D341Med (cell line): ENCODE results near the gene ACAA1.
"Not testable (repeated sequence)": the region's sequence is repeated elsewhere in the genome, so short reads cannot be mapped to it uniquely, and the experiment has no call there.

Experiments
- DNase-seq: peaks from one replicate; pipeline ENCODE4 v3.0.0; 2012; ENCODE audit warnings: low spot score

ACAA1 gene

DNA sequence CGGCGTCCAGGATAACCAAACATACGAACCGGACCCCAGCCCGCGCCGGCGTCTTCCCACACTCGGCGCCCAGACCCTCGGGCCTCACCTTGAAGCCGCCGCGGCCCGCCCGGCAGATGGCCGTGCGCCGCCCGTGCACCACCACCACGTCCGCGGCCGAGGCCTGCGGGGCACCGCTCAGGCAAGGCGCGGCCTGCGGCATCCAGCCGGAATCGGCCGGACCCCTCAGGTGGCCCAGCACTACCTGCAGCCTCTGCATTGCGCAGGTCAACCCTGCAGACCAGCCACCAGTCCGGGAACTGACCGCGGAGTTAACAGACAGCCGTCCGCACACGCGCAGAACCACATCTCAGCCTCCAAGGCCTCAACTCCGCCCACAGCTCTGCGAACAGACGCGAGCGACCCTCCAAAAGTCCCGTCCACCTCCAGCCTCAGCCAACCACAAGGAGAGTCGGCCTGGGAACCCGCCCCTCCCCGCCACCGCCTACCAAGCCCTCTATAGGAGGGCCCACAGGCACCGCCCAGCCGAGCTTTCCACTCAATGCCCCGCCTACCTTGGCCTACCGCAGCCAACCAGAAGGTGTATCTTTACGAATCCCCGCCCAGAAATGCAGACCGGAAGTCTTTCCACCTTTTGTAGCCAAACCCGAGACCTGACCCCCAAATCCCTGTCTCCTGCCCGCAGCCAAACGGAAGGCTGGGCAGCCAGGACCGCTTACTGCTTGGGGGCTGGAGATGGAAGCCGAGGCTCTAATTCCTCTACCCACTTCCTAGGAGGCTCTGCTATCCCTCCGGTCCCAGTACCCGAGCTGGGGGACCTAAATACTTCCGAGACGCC, at the start of gene ACAA1:
ACAA1 (minus strand) TSS at position 351 of the 838 bp plus-strand sequence; CDS start at position 259, 92 bp downstream.
- peak; percentile 98 for DNase-seq

DNA sequence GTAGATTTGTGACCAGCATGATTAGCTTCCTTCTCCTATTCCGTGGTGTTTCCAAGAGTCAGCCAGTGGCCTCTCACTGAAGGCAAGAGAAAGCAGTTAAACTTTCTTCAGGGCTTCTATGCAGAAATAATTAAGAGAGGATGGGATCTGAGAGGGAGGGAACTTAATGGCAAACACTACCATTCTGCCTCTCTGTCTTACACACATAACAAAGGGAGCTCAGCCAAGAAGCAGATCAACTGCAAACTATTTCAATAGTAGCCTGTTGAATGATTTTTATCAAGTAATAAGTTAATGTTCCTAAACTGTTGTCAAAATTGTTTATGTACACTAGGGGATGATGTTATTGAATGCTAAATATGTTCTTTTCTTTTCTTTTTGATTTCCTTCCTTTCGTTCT, 40.3 kb upstream of the ACAA1 start:
- no peak for DNase-seq

GRCh38 chr3:38173834-38174418, 37.0 kb upstream of the ACAA1 start:
- no peak for DNase-seq

- DNase-seq, result no peak
These were observed 34.7 kb upstream of the ACAA1 start for GRCh38 chr3:38171622-38172021.

GRCh38 chr3:38170722-38171121, 33.8 kb upstream of the ACAA1 start:
- no peak for DNase-seq

- DNase-seq, result no peak
These were observed 32.0 kb upstream of the ACAA1 start for GRCh38 chr3:38169027-38169317.

DNA sequence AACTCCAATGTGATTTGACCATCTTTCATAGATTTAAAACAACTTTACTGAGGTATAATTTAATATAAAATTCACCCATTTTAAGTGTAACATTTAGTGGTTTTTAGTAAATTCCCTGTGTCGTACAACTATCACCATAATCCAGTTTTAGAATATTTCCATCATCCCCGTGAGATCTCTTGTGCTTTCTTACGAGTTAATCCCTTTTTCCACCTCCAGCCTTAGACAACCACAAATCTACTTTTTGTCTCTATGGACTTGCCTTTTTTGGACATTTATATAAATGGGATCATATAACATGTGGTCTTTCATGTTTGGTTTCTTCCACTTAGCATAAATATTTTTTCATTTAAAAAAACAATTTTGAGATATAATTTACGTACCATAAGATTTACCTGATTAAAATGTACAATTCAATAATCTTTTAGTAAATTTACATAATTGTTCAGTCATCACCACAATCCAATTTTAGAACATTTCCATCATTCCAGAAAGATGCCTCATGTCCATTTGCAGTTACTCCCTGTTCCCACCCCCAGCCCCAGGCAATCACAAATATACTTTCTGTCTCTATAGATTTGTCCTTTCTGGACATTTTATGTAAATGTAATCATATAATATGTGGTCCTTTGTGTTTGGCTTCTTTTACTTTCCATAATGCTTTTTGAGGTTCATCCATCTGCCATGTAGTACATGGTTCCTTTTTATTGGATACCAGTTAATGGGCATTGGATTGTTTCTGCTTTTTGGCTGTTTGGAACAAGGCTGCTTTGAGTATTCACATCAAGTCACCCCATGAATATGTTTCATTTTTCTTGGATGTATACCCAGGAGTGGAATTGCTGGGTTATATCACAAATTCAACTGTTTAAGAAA, 31.5 kb upstream of the ACAA1 start:
- DNase-seq, result no peak

GRCh38 chr3:38167591-38167990, 30.7 kb upstream of the ACAA1 start:
- DNase-seq, result no peak

GRCh38 chr3:38165722-38166387, 28.9 kb upstream of the ACAA1 start:
- peak; percentile 52 for DNase-seq

DNA sequence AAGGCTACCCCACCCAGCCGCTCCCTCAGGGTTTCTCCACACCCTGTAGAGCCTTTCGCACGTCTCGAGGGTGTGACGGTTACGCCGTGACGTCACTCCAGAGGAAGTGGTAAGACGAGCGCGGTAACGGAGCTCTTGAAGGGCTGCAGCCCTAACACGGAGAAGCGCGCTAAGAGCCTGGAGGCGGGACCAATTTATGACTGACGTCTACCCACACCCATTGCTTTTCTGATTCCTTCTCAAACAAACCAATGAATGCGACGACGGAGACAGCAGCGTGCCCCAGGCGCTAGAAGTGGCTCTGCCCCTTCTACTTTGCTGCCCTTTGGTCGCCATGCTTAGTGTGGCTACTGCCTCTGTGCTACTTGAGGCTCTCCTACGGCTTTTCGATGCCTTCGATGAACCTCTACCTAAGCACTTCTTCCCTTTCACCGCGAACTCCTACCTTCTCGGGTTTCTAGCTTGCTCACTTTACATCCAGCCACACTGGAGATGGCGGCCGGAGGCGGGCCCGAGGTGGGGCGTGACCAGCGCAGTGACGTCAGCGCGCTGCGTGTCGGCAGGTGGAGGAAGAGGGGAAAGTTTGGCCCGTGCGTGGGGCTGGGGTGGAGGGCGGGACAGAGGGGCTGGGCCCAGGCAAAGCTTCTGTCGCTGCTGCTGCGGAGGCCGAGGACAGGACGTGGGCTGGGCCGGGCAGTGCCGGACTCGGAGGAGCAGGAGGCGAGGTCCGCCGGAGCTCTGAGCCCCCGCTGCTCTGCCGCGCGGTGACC, 28.2 kb upstream of the ACAA1 start, which contains the start of gene OXSR1:
OXSR1 (plus strand) TSS at position 586 of the 770 bp plus-strand sequence. CDS start 340 bp downstream, outside the sequence.
- DNase-seq, result peak; percentile 96

GRCh38 chr3:38164643-38164951, 27.7 kb upstream of the ACAA1 start:
- no peak for DNase-seq

DNA sequence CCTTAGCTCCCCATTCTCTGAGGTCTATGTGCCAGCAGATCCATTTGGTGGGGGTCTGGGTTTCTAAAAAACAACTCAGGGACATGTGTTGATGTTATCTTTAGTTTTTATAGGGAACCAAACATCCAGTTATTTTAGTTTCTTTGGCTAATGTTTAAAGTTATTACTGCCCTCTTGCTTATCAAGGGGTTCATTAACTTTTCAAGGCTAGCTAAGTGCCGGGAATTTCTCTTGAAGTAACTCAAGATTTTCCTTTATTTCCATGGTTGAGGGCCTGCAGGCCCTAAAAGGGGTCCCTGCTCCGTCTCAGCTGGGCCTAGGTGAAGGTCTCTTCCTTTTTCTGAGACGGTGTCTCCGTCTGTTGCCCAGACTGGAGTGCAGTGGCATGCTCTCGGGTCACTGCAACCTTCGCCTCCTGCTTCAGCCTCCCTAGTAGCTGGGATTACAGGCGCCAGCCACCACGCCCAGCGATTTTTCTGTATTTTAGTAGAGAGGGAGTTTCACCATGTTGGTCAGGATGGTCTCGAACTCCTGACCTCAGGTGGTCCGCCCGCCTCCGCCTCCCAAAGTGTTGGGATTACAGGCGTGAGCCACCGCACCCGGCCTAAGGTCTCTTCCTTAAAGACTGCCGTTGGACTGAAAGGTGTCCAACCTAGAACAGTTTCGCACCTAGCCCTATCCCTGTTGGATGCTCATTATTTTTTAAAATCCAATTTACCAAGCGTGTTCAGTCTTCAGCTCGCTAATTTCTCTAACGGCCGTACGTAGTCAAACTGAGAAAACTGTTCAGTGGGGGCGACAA, 27.1 kb upstream of the ACAA1 start:
- no peak for DNase-seq

DNA sequence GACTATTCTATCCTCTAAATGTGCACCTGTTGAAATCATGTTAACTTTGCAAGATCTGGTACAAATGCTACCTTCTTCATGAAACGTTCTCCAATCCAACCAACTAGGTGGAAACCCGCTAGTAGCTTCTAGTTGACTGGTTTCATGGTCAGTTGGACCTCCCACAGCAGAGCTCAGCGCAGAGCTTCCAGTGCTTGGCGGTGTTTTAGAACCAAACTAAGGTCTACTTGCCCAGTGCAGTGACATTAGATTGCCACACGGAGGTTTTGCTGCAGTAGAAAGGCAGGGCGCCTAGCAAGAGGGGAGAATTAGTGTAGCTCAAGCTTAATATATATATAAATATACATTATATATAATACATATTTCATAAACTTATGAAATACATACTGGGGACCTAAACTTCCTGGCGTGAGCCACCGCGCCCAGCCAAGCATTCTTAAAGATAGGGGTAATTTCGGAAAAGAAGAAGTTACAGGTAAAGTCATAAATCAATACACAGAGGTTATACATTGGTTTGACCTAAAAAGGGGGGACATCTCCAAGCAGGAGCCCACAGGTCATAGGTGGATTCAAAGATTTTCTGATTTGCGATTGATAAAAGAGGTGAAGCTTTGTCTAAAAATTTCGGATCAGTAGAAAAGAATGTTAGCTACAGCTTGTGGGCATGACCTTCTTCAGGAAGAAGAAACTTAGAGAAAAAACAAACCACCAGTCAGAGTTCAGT, 26.4 kb upstream of the ACAA1 start:
- peak; percentile 40 for DNase-seq

GRCh38 chr3:38160704-38161103, 23.8 kb upstream of the ACAA1 start:
- DNase-seq, result not testable (repeated sequence)

GRCh38 chr3:38158472-38158871, 21.5 kb upstream of the ACAA1 start:
- DNase-seq, result no peak

GRCh38 chr3:38157595-38157994, 20.7 kb upstream of the ACAA1 start:
- DNase-seq, result no peak

GRCh38 chr3:38157117-38157516, 20.2 kb upstream of the ACAA1 start:
- no peak for DNase-seq

DNA sequence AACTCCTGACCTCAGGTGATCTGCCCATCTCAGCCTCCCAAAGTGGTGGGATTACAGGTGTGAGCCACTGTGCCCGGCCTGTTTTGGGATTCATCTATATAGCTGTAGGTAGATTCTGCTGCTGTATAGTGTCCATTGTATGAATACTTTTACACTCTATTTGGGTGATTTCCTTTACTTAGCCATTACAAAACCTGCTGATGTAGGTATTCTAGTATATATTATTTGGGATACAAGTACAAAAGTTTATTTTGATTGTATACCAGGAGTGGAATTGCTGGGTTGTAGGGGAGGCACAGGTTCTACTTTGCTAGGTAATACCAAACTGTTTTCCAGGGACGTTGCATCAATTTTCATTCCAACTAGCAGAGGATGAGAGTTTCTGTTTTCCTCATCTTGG, 18.9 kb upstream of the ACAA1 start:
- DNase-seq, result no peak

DNA sequence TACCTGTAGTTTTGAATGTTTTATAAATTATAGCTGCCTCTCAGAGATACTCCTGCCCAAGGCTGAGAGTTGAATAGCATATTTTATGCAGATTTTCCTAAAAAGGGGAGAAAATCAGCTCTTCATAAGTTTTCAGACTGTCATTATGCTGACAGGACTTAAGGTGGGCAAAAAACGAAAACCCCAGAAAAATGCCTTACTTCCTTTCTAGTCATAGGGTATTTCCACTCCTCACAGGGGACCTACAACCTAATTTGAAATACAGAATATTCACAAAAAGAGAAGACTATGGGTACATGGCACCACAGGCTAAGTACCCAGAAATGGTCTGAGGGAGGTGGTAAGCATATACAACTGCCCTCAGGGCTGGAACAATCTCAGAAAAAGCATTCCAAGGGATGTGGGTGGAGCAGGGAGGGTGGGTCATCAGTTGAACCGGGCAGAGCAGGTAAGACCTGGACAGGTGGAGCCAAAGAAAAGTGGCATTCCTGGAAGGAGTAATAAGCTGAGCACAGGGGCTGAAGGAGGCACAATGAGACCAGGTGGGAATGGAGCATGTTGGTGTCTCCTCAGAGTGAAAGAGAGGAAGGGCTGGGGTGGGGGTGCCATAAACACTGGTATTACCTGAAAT, 17.8 kb upstream of the ACAA1 start:
- no peak for DNase-seq
